Suprapubic skin (tissue), 4 donors: ENCODE measurements around the gene CCDC148. TPM values are rescaled to one million over a fixed set of nuclear protein-coding genes. Genes with fewer than 3 reads are reported as not detected.

Source experiments
- DNase-seq, 2 donors: peaks; one replicate each; pipeline ENCODE4 v3.0.0-alpha.2; 2019; ENCODE audit warnings: low spot score in 2 of 2
- H3K27ac ChIP-seq: fragments of 200-600 bp; sonication (generic); one replicate; pipeline ENCODE4 v1.5.1; 2019
- H3K27me3 ChIP-seq: fragments of 200-600 bp; sonication (generic); one replicate; pipeline ENCODE4 v1.5.1; 2019
- H3K36me3 ChIP-seq: fragments of 200-600 bp; sonication (generic); one replicate; pipeline ENCODE4 v1.5.1; 2019
- H3K4me1 ChIP-seq: fragments of 200-600 bp; sonication (generic); one replicate; pipeline ENCODE4 v1.5.1; 2019
- H3K4me3 ChIP-seq: fragments of 200-600 bp; sonication (generic); one replicate; pipeline ENCODE4 v1.5.1; 2019; ENCODE audit warnings: mild to moderate bottlenecking
- H3K9me3 ChIP-seq: fragments of 200-600 bp; sonication (generic); one replicate; pipeline ENCODE4 v1.5.1; 2019
- EP300 ChIP-seq: sonication (generic); formaldehyde crosslinking; IDR thresholded peaks from one replicate; pipeline ENCODE4 v1.6.1; 2017; ENCODE audit warnings: antibody characterized with exemption
- POLR2A ChIP-seq, 2 donors: fragments of 450-650 bp; IDR thresholded peaks; one replicate each; pipeline ENCODE4 v1.6.1; 2017; ENCODE audit warnings: antibody characterized with exemption in 2 of 2, mild to moderate bottlenecking in 2 of 2, moderate library complexity in 2 of 2
- POLR2AphosphoS5 ChIP-seq, 3 donors: sonication (generic); formaldehyde crosslinking; IDR thresholded peaks; one replicate each; pipeline ENCODE4 v1.6.1; 2017; ENCODE audit warnings: antibody characterized with exemption in 3 of 3
- whole genome bisulfite sequencing: methylation state at CpG from one replicate; pipeline ENCODE4 v1.1.5; 2018; 5-methylcytosine and 5-hydroxymethylcytosine counted together
- total RNA-seq, 4 donors: library from RNA; depleted of rRNA; stranded (reverse); fragments of >200 nt; gene quantifications; one replicate each; pipeline ENCODE4 v1.1.0, GENCODE V29; 2016
- TF ChIP-seq, protein P1 (sequence below), 2 donors: fragments of 200-600 bp in 1 of 2; fragments of 450-650 bp in 1 of 2; sonication (generic) in 1 of 2; IDR thresholded peaks; one replicate each; pipeline ENCODE4 v1.5.1; 2016 to 2019; ENCODE audit warnings: antibody characterized with exemption in 2 of 2, mild to moderate bottlenecking in 1 of 2, moderate library complexity in 1 of 2

The CCDC148 gene
- total RNA-seq, 4 donors from 2014 or later: 0.29 to 0.72 (median 0.42) TPM; not detected in 1

DNA sequence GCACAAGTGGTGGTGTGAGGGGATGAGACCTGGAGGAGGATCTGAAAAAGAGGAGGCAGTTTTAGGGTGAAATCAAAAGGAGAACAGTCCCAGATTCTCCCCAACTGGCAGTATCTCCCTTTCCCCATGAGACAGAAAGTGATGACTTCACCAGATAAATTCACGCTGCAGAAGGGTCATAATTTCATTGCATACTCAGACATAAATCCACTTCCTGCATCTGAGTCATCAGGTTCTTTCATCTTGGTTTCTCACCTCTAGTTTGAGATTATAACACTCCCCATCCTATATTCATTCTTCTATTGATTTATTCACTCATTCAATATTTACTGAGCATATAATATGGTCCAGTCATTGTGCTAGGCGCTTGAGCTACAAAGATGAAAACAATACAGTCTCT, 64.7 kb downstream of the CCDC148 start:
- Histone ChIP-seq H3K4me3 (no peak overlapping the region), H3K4me1 (no peaks in the 10 kb centered on the region), H3K27me3 (no peaks in the 10 kb centered on the region), H3K27ac (no peak overlapping the region), H3K9me3 (no peaks in the 10 kb centered on the region), H3K36me3 (no peaks in the 10 kb centered on the region)
- no peak for DNase-seq
- TF ChIP-seq EP300: no peak
- no peak for TF ChIP-seq POLR2AphosphoS5 (IDR thresholded peaks at IDR 0.05)
- TF ChIP-seq, protein P1, sequence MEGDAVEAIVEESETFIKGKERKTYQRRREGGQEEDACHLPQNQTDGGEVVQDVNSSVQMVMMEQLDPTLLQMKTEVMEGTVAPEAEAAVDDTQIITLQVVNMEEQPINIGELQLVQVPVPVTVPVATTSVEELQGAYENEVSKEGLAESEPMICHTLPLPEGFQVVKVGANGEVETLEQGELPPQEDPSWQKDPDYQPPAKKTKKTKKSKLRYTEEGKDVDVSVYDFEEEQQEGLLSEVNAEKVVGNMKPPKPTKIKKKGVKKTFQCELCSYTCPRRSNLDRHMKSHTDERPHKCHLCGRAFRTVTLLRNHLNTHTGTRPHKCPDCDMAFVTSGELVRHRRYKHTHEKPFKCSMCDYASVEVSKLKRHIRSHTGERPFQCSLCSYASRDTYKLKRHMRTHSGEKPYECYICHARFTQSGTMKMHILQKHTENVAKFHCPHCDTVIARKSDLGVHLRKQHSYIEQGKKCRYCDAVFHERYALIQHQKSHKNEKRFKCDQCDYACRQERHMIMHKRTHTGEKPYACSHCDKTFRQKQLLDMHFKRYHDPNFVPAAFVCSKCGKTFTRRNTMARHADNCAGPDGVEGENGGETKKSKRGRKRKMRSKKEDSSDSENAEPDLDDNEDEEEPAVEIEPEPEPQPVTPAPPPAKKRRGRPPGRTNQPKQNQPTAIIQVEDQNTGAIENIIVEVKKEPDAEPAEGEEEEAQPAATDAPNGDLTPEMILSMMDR (IDR thresholded peaks at IDR 0.05): no peak
- TF ChIP-seq POLR2A (IDR thresholded peaks at IDR 0.05): no peak
- WGBS: 76% methylated on average over 2 of the region's 2 CpGs

GRCh38 chr2:158391361-158391760, 65.2 kb downstream of the CCDC148 start:
- H3K4me3 ChIP-seq: no peak overlapping the region

DNA sequence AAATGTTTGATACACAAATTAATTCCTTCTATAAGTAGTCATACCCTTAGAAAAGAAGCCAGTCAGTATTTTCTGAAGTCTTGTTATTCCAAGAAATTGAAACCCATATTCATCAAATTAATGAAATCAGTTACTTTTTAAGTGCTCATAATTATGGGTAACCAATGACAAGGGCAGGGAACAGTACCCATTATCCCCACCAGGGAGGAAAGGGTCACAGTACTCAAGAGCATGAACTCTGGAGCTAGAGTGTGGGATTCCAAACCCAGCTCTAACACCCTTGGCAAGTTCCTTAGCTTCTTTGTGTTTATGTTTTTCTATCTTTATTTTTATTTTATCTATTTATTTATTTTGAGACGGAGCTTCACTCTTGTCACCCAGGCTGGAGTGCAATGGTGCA, 68.4 kb downstream of the CCDC148 start:
- H3K9me3 ChIP-seq: no peaks in the 10 kb centered on the region
- no peak overlapping the region for H3K27ac ChIP-seq
- WGBS: 95% methylated on average over 1 of the region's 1 CpG
- H3K36me3 ChIP-seq: no peaks in the 10 kb centered on the region
- no peaks in the 10 kb centered on the region for H3K27me3 ChIP-seq
- no peak overlapping the region for H3K4me3 ChIP-seq
- TF ChIP-seq EP300 (no peak), POLR2A (IDR thresholded peaks at IDR 0.05) (no peak), POLR2AphosphoS5 (IDR thresholded peaks at IDR 0.05) (no peak)
- TF ChIP-seq, protein P1 (IDR thresholded peaks at IDR 0.05): no peak
- no peak for DNase-seq
- H3K4me1 ChIP-seq: no peaks in the 10 kb centered on the region

More at GRCh38 chr2:158391361-158391760, 65.2 kb downstream of the CCDC148 start:
- no peak for DNase-seq
- Histone ChIP-seq H3K27ac (no peak overlapping the region), H3K4me1 (no peaks in the 10 kb centered on the region), H3K9me3 (no peaks in the 10 kb centered on the region), H3K27me3 (no peaks in the 10 kb centered on the region), H3K36me3 (no peaks in the 10 kb centered on the region)
- TF ChIP-seq, protein P1 (IDR thresholded peaks at IDR 0.05): no peak
- TF ChIP-seq EP300 (no peak), POLR2AphosphoS5 (IDR thresholded peaks at IDR 0.05) (no peak), POLR2A (IDR thresholded peaks at IDR 0.05) (no peak)

DNA sequence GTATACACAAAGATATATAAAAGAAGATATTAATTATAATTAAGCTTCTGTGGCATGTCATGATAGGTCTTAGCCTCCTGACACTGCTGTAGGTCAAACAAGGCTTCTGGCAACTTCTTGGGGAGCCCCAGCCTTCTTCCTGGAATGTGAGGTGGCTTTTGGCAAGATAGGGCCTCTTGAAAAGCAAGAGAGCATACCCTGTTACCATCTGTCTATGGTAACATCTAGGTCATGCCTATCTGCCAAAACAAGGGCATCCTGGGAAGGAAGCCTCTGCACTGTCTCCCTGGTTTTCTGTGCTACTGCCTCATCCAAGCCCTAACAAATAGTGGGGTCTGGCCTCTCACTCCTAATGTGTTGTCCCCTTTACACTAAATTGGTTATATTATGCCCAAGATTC, 70.9 kb downstream of the CCDC148 start:
- no peak overlapping the region for H3K4me3 ChIP-seq
- TF ChIP-seq POLR2AphosphoS5 (IDR thresholded peaks at IDR 0.05) (no peak), EP300 (no peak), POLR2A (IDR thresholded peaks at IDR 0.05) (no peak)
- TF ChIP-seq, protein P1 (IDR thresholded peaks at IDR 0.05): no peak
- H3K36me3 ChIP-seq: no peaks in the 10 kb centered on the region
- DNase-seq: no peak
- no peaks in the 10 kb centered on the region for H3K4me1 ChIP-seq
- H3K27me3 ChIP-seq: no peaks in the 10 kb centered on the region
- H3K27ac ChIP-seq: no peak overlapping the region
- no peaks in the 10 kb centered on the region for H3K9me3 ChIP-seq

GRCh38 chr2:158381978-158382377, 74.6 kb downstream of the CCDC148 start:
- Histone ChIP-seq H3K27ac (no peak overlapping the region), H3K27me3 (no peaks in the 10 kb centered on the region), H3K4me3 (no peak overlapping the region), H3K9me3 (no peaks in the 10 kb centered on the region), H3K4me1 (no peaks in the 10 kb centered on the region), H3K36me3 (no peaks in the 10 kb centered on the region)
- TF ChIP-seq POLR2A (IDR thresholded peaks at IDR 0.05): no peak
- no peak for TF ChIP-seq EP300
- TF ChIP-seq, protein P1 (IDR thresholded peaks at IDR 0.05): no peak
- no peak for TF ChIP-seq POLR2AphosphoS5 (IDR thresholded peaks at IDR 0.05)
- no peak for DNase-seq
- WGBS: 96% methylated on average over 3 of the region's 3 CpGs
